HEK293T (cell line): ENCODE results near the gene ARID2.

Source experiments
- CTBP1 ChIP-seq: fragments of 450-650 bp; IDR thresholded peaks from 2 replicates; pipeline ENCODE4 v1.6.1; 2016; ENCODE audit warnings: borderline replicate concordance
- FOXA1 ChIP-seq: fragments of 450-650 bp; IDR thresholded peaks from 2 replicates; pipeline ENCODE4 v1.6.1; 2016; ENCODE audit warnings: mild to moderate bottlenecking
- FOXK2 ChIP-seq: fragments of 450-650 bp; IDR thresholded peaks from 2 replicates; pipeline ENCODE4 v1.6.1; 2016; ENCODE audit warnings: mild to moderate bottlenecking
- L3MBTL2 ChIP-seq: fragments of 450-650 bp; conservative IDR thresholded peaks from 2 replicates; pipeline ENCODE4 v1.6.1; 2016; ENCODE audit warnings: mild to moderate bottlenecking
- LEF1 ChIP-seq: fragments of 450-650 bp; IDR thresholded peaks from 2 replicates; pipeline ENCODE4 v1.6.1; 2017; ENCODE audit warnings: mild to moderate bottlenecking, borderline replicate concordance
- NFRKB ChIP-seq: fragments of 450-650 bp; IDR thresholded peaks from 2 replicates; pipeline ENCODE4 v1.6.1; 2016; ENCODE audit warnings: mild to moderate bottlenecking, moderate library complexity
- SP1 ChIP-seq: fragments of 450-650 bp; IDR thresholded peaks from 2 replicates; pipeline ENCODE4 v1.6.1; 2017
- SUZ12 ChIP-seq: fragments of 450-650 bp; IDR thresholded peaks from 2 replicates; pipeline ENCODE4 v1.6.1; 2016; ENCODE audit warnings: mild to moderate bottlenecking
- TARDBP ChIP-seq: fragments of 450-650 bp; IDR thresholded peaks from 2 replicates; pipeline ENCODE4 v1.6.1; 2016
- ZNF384 ChIP-seq: fragments of 450-650 bp; IDR thresholded peaks from 2 replicates; pipeline ENCODE4 v1.6.1; 2016

- TF ChIP-seq FOXK2 = no peak
- TF ChIP-seq SUZ12 = no peak
- TF ChIP-seq NFRKB = no peak
- no peak for TF ChIP-seq SP1
- no peak for TF ChIP-seq CTBP1
- TF ChIP-seq FOXA1 = no peak
- no peak for TF ChIP-seq TARDBP
- no peak for TF ChIP-seq L3MBTL2
- TF ChIP-seq ZNF384 = no peak
- TF ChIP-seq LEF1 = no peak
Measured at GRCh38 chr12:45880533-45880932, 151.0 kb downstream of the ARID2 start.
